Left ventricle myocardium inferior (tissue), 1 donor: ENCODE results near the gene RPRD1A. TPM values are rescaled to one million over a fixed set of nuclear protein-coding genes. Genes with fewer than 3 reads are reported as not detected.

Source experiments
- DNase-seq: peaks from one replicate; pipeline ENCODE4 v3.0.0-alpha.2; 2020
- H3K27ac ChIP-seq: fragments of 200-600 bp; replicated peaks from 2 replicates; pipeline ENCODE4 v1.8.0; 2021
- H3K27me3 ChIP-seq: fragments of 200-600 bp; 2 replicates; pipeline ENCODE4 v1.8.0; 2021; ENCODE audit warnings: low read depth
- H3K36me3 ChIP-seq: fragments of 200-600 bp; 2 replicates; pipeline ENCODE4 v1.8.0; 2021
- H3K4me1 ChIP-seq: fragments of 200-600 bp; 2 replicates; pipeline ENCODE4 v1.8.0; 2021
- H3K4me3 ChIP-seq: fragments of 200-600 bp; 2 replicates; pipeline ENCODE4 v1.8.0; 2021; ENCODE audit warnings: mild to moderate bottlenecking, moderate library complexity
- H3K9me3 ChIP-seq: fragments of 200-600 bp; replicated peaks from 2 replicates; pipeline ENCODE4 v1.8.0; 2021
- CTCF ChIP-seq: fragments of 200-600 bp; IDR thresholded peaks from 2 replicates; pipeline ENCODE4 v1.8.0; 2021; ENCODE audit warnings: antibody characterized with exemption, mild to moderate bottlenecking, borderline replicate concordance
- intact Hi-C: fragments of 100-400 bp; cut with micrococcal nuclease; formaldehyde crosslinking; loops from one replicate; pipeline ENCODE4 v1.11.0; 2022
- total RNA-seq: library from RNA; stranded (reverse); fragmentation: NEBNext Ultra II Directional; extraction: Animal tissue kit (Norgen Biotek cat#: 25700); gene quantifications from one replicate; pipeline ENCODE4 v1.2.1, GENCODE V29; 2021
- donor health status: DM: no; HTN: yes; CAD: no; lungs with severe emphysema.

Gene RPRD1A
- total RNA-seq, 1 donor from 2014 or later, result 53.4 TPM

- H3K9me3 ChIP-seq, result peaks cover 8% of the 10 kb centered on the region
- peaks cover 12% of the 10 kb centered on the region for H3K36me3 ChIP-seq
- H3K27me3 ChIP-seq, result no peaks in the 10 kb centered on the region
- peaks cover 38% of the 10 kb centered on the region for H3K4me1 ChIP-seq
- no peak for TF ChIP-seq CTCF
- H3K27ac ChIP-seq, result no peak overlapping the region
- intact Hi-C loops, result no loop called here
- no peak overlapping the region for H3K4me3 ChIP-seq
- no peak for DNase-seq
These were observed 32.1 kb downstream of the RPRD1A start for GRCh38 chr18:36035253-36035652.

GRCh38 chr18:36034299-36034895 lies 33.0 kb downstream of the RPRD1A start:
- Histone ChIP-seq H3K27me3 (no peaks in the 10 kb centered on the region), H3K27ac (no peak overlapping the region), H3K36me3 (peaks cover 18% of the 10 kb centered on the region), H3K4me3 (no peak overlapping the region), H3K9me3 (peaks cover 8% of the 10 kb centered on the region), H3K4me1 (peaks cover 38% of the 10 kb centered on the region)
- TF ChIP-seq CTCF, result no peak
- intact Hi-C loops, result no loop called here
- DNase-seq, result no peak

GRCh38 chr18:36031903-36032302 lies 35.5 kb downstream of the RPRD1A start:
- Histone ChIP-seq H3K9me3 (no peaks in the 10 kb centered on the region), H3K4me3 (no peak overlapping the region), H3K27me3 (no peaks in the 10 kb centered on the region), H3K27ac (no peak overlapping the region), H3K36me3 (peaks cover 26% of the 10 kb centered on the region), H3K4me1 (peaks cover 44% of the 10 kb centered on the region)
- intact Hi-C loops, result no loop called here
- TF ChIP-seq CTCF, result no peak
- DNase-seq, result no peak

- DNase-seq, result no peak
- Histone ChIP-seq H3K9me3 (no peaks in the 10 kb centered on the region), H3K4me1 (peaks cover 44% of the 10 kb centered on the region), H3K4me3 (no peak overlapping the region), H3K27ac (no peak overlapping the region), H3K36me3 (peaks cover 31% of the 10 kb centered on the region), H3K27me3 (no peaks in the 10 kb centered on the region)
- no peak for TF ChIP-seq CTCF
- intact Hi-C loops, result no loop called here
These were observed 36.0 kb downstream of the RPRD1A start for GRCh38 chr18:36031407-36031806.

- no peak for DNase-seq
- Histone ChIP-seq H3K27me3 (no peaks in the 10 kb centered on the region), H3K36me3 (peaks cover 46% of the 10 kb centered on the region), H3K4me3 (no peak overlapping the region), H3K27ac (no peak overlapping the region), H3K4me1 (peaks cover 22% of the 10 kb centered on the region), H3K9me3 (no peaks in the 10 kb centered on the region)
- intact Hi-C loops, result no loop called here
- no peak for TF ChIP-seq CTCF
These were observed 38.5 kb downstream of the RPRD1A start for GRCh38 chr18:36028859-36029258.
